Smooth muscle cell (in vitro differentiated cells): Measurements from ENCODE around the gene FILIP1L. TPM values are rescaled to one million over a fixed set of nuclear protein-coding genes. Genes with fewer than 3 reads are reported as not detected.
"Not testable (repeated sequence)": the region's sequence is repeated elsewhere in the genome, so short reads cannot be mapped to it uniquely, and the experiment has no call there.

Source experiments
- DNase-seq: peaks from one replicate; lab custom pipeline; 2025; ENCODE audit not compliant: unreplicated experiment; lab: John Stamatoyannopoulos, UW
- H2AFZ ChIP-seq: fragments of 200-600 bp; sonication (generic); 2 replicates; pipeline ENCODE4 v1.6.0; 2016; ENCODE audit warnings: antibody characterized with exemption, low read depth, mild to moderate bottlenecking
- H3F3A ChIP-seq: fragments of 200-600 bp; sonication (generic); 2 replicates; pipeline ENCODE4 v1.6.0; 2017; ENCODE audit warnings: antibody characterized with exemption, low read depth
- H3K27ac ChIP-seq: fragments of 200-600 bp; sonication (generic); 2 replicates; pipeline ENCODE4 v1.5.1; 2016; ENCODE audit warnings: low read depth, mild to moderate bottlenecking
- H3K27me3 ChIP-seq: fragments of 200-600 bp; sonication (generic); 2 replicates; pipeline ENCODE4 v1.6.1; 2016; ENCODE audit warnings: low read depth, mild to moderate bottlenecking
- H3K36me3 ChIP-seq: fragments of 200-600 bp; sonication (generic); 2 replicates; pipeline ENCODE4 v1.5.1; 2016; ENCODE audit warnings: low read depth
- H3K4me1 ChIP-seq: fragments of 200-600 bp; sonication (generic); 2 replicates; pipeline ENCODE4 v1.5.1; 2016; ENCODE audit warnings: low read depth
- H3K4me2 ChIP-seq: fragments of 200-600 bp; sonication (generic); 2 replicates; pipeline ENCODE4 v1.6.0; 2016; ENCODE audit warnings: mild to moderate bottlenecking
- H3K4me3 ChIP-seq: fragments of 200-600 bp; sonication (generic); 2 replicates; pipeline ENCODE4 v1.5.1; 2016; ENCODE audit warnings: mild to moderate bottlenecking
- H3K79me2 ChIP-seq: fragments of 200-600 bp; sonication (generic); 2 replicates; pipeline ENCODE4 v1.6.0; 2016; ENCODE audit warnings: low read depth, mild to moderate bottlenecking
- H3K9ac ChIP-seq: fragments of 200-600 bp; sonication (generic); 2 replicates; pipeline ENCODE4 v1.6.0; 2016; ENCODE audit warnings: low read depth
- H3K9me3 ChIP-seq: fragments of 200-600 bp; sonication (generic); replicated peaks from 2 replicates; pipeline ENCODE4 v1.5.1; 2016; ENCODE audit warnings: low read depth
- H4K20me1 ChIP-seq: fragments of 200-600 bp; sonication (generic); 2 replicates; pipeline ENCODE4 v1.6.0; 2016; ENCODE audit warnings: low read depth
- CTCF ChIP-seq: fragments of 200-600 bp; sonication (generic); IDR thresholded peaks from 2 replicates; pipeline ENCODE4 v1.5.1; 2017; ENCODE audit warnings: borderline replicate concordance, mild to moderate bottlenecking, antibody characterized with exemption; ENCODE audit not compliant: insufficient read depth, poor library complexity, severe bottlenecking
- WGBS: methylation state at CpG from one replicate; pipeline ENCODE4 v1.1.7; 2016; ENCODE audit warnings: low lambda C conversion rate; 5-methylcytosine and 5-hydroxymethylcytosine counted together
- polyA plus RNA-seq: library from polyadenylated mRNA; unstranded; fragments of >200 nt; fragmentation: Nextera tagmentation; extraction: Ambion mirVana; gene quantifications from 2 replicates; pipeline ENCODE4 v1.2.1, GENCODE V29; 2016
- total RNA-seq: library from RNA; depleted of rRNA; stranded (reverse); fragments of >200 nt; gene quantifications from 2 replicates; pipeline ENCODE4 v1.2.3, GENCODE V29; 2014

FILIP1L gene
- total and polyA plus RNA-seq, 2 experiments from 2014 or later = 56.2 to 104 TPM

DNA sequence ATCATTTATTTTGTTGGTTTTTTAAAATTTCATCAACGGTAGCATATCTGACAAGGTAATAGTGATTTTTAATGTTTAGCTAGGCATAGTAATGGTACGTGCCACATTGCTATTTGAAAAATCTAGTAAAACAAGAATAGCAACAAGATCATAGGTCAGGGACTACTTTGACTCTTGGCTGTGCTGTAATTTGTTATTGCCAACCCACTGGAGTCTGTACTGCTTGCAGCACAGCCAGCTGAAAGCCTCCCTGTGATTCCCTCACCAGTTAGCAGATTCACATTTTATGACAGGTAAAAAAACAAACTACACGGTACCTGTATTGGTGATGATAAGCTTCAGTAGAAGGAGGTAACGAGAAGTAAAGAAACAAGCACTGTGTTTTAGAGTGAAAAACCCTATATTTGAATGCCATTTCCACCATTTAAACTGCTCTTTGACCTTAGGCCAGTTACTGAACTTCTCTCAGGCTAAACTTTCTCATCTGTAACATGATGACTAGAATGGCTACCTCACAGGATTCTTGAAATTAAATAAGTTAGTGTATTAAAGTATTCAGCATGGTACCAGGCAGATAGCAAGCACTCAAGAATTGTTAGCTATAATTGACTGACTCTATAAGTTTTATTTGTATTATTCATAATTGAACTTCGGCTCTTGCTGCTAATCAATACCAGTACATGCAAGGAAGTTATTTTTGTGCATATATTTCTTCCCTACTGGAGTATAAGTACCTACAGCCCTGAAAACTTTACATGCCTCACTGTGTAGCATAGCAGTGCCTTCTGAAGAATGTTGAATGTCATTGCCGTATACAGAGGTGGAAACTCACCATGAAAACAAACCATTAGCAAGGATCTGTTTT is 16.1 kb downstream of the FILIP1L start:
- Histone ChIP-seq H3K4me3 (no peak overlapping the region), H4K20me1 (no peaks in the 10 kb centered on the region), H3K79me2 (no peaks in the 10 kb centered on the region), H3K27ac (peak overlapping the region; percentile 36), H3F3A (peaks cover 12% of the 10 kb centered on the region), H3K36me3 (no peaks in the 10 kb centered on the region), H3K4me1 (peaks cover 10% of the 10 kb centered on the region), H3K9me3 (no peaks in the 10 kb centered on the region), H3K4me2 (peak overlapping the region; percentile 60), H3K27me3 (no peaks in the 10 kb centered on the region), H2AFZ (no peak overlapping the region), H3K9ac (no peak overlapping the region)
- no peak for DNase-seq
- no peak for TF ChIP-seq CTCF
- WGBS = 65% methylated on average over 6 of the region's 6 CpGs

- no peaks in the 10 kb centered on the region for H3K27me3 ChIP-seq
- H3K79me2 ChIP-seq = no peaks in the 10 kb centered on the region
- WGBS = 94% methylated on average over 2 of the region's 2 CpGs
- no peaks in the 10 kb centered on the region for H3K36me3 ChIP-seq
- H3K4me2 ChIP-seq = no peak overlapping the region
- no peak for DNase-seq
- peaks cover 10% of the 10 kb centered on the region for H3K4me1 ChIP-seq
- peaks cover 12% of the 10 kb centered on the region for H3F3A ChIP-seq
- H4K20me1 ChIP-seq = no peaks in the 10 kb centered on the region
- H3K27ac ChIP-seq = no peak overlapping the region
- no peaks in the 10 kb centered on the region for H3K9me3 ChIP-seq
- peak overlapping the region; percentile 34 for H2AFZ ChIP-seq
- no peak overlapping the region for H3K9ac ChIP-seq
- no peak overlapping the region for H3K4me3 ChIP-seq
- no peak for TF ChIP-seq CTCF
These were observed 17.4 kb downstream of the FILIP1L start for GRCh38 chr3:100096866-100097265.

GRCh38 chr3:100096286-100096685 is 18.0 kb downstream of the FILIP1L start:
- DNase-seq, H3K9ac ChIP-seq, H3K79me2 ChIP-seq, H3K9me3 ChIP-seq, H3K4me2 ChIP-seq, H3K36me3 ChIP-seq, H3K27ac ChIP-seq, H3K27me3 ChIP-seq, H4K20me1 ChIP-seq, H2AFZ ChIP-seq, H3K4me3 ChIP-seq: not testable (repeated sequence)
- 91% methylated on average over 1 of the region's 1 CpG for WGBS
- peaks cover 10% of the 10 kb centered on the region for H3K4me1 ChIP-seq
- H3F3A ChIP-seq = peaks cover 12% of the 10 kb centered on the region

DNA sequence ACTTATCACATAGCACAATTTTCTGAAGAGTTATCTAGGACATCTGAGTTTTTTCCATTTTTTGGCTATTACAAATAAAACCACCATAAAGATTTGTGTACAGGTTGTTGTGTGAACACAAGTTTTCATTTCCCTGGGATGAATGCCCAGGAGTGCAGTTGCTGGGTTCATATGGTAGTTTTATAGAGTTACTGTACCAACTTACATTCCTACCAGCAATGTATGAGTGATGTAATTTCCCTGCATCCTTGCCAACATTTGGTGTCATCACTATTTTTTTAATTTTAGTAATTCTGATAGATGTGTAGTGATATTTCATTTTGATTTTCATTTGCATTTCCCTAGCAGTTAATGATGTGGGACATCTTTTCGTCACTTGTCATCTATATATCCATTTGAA is 20.5 kb downstream of the FILIP1L start:
- Histone ChIP-seq H3F3A (peaks cover 15% of the 10 kb centered on the region), H3K27me3 (no peaks in the 10 kb centered on the region), H3K9me3 (no peaks in the 10 kb centered on the region), H3K36me3 (no peaks in the 10 kb centered on the region), H3K4me1 (peaks cover 14% of the 10 kb centered on the region), H3K27ac (no peak overlapping the region), H3K4me3 (no peak overlapping the region), H2AFZ (no peak overlapping the region), H3K4me2 (no peak overlapping the region), H3K9ac (no peak overlapping the region), H4K20me1 (no peaks in the 10 kb centered on the region), H3K79me2 (no peaks in the 10 kb centered on the region)
- TF ChIP-seq CTCF = no peak
- WGBS = 97% methylated on average over 1 of the region's 1 CpG
- no peak for DNase-seq
